ENCODE data around the gene SEMA6A.
"Not testable (repeated sequence)": the region's sequence is repeated elsewhere in the genome, so short reads cannot be mapped to it uniquely, and the experiment has no call there.

The SEMA6A gene

GRCh38 chr5:116525674-116526073 lies 48.9 kb downstream of the SEMA6A start:
- H3K27me3 ChIP-seq (replicated peaks; ENCODE audit: control insufficient read depth, insufficient read depth, low read length, poor library complexity, severe bottlenecking): no peaks in the 10 kb centered on the region
- DNase-seq: no peak
- H3K9me3 ChIP-seq (ENCODE audit: control insufficient read depth, low read length): no peaks in the 10 kb centered on the region
- no peak overlapping the region for H3K4me3 ChIP-seq (ENCODE audit: insufficient read depth, low read depth, low read length, poor library complexity, severe bottlenecking)
- H3K4me1 ChIP-seq (ENCODE audit: control insufficient read depth, insufficient read depth, low read length, poor library complexity, severe bottlenecking): no peaks in the 10 kb centered on the region
- H3K27ac ChIP-seq (ENCODE audit: insufficient read depth, low read length, poor library complexity, severe bottlenecking): no peak overlapping the region
- H3K36me3 ChIP-seq (ENCODE audit: control insufficient read depth, insufficient read depth, low read length): no peaks in the 10 kb centered on the region

DNA sequence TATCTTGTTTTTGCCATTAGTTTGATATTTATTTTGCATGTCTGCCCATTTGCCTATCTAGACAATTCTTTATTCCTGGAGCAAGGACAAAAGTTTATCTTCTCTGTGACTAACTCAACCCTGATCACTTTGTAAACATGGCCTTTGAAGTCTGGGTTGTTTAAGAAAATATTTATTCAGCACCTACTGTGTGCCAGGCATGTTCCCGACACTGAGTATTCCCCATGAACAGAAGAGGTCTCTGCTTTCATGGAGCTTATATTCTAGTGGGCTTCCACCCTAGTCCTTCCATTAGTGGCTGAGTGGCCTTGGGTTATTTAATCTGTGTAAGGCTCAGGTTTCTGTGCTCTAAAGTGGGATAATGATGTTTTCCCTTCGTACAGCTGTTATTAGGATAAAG lies 49.7 kb downstream of the SEMA6A start:
- H3K9me3 ChIP-seq (ENCODE audit: control insufficient read depth, low read length): no peaks in the 10 kb centered on the region
- H3K4me3 ChIP-seq (ENCODE audit: insufficient read depth, low read depth, low read length, poor library complexity, severe bottlenecking): no peak overlapping the region
- H3K4me1 ChIP-seq (ENCODE audit: control insufficient read depth, insufficient read depth, low read length, poor library complexity, severe bottlenecking): no peaks in the 10 kb centered on the region
- H3K27me3 ChIP-seq (replicated peaks; ENCODE audit: control insufficient read depth, insufficient read depth, low read length, poor library complexity, severe bottlenecking): no peaks in the 10 kb centered on the region
- no peaks in the 10 kb centered on the region for H3K36me3 ChIP-seq (ENCODE audit: control insufficient read depth, insufficient read depth, low read length)
- H3K27ac ChIP-seq (ENCODE audit: insufficient read depth, low read length, poor library complexity, severe bottlenecking): no peak overlapping the region
- no peak for DNase-seq

DNA sequence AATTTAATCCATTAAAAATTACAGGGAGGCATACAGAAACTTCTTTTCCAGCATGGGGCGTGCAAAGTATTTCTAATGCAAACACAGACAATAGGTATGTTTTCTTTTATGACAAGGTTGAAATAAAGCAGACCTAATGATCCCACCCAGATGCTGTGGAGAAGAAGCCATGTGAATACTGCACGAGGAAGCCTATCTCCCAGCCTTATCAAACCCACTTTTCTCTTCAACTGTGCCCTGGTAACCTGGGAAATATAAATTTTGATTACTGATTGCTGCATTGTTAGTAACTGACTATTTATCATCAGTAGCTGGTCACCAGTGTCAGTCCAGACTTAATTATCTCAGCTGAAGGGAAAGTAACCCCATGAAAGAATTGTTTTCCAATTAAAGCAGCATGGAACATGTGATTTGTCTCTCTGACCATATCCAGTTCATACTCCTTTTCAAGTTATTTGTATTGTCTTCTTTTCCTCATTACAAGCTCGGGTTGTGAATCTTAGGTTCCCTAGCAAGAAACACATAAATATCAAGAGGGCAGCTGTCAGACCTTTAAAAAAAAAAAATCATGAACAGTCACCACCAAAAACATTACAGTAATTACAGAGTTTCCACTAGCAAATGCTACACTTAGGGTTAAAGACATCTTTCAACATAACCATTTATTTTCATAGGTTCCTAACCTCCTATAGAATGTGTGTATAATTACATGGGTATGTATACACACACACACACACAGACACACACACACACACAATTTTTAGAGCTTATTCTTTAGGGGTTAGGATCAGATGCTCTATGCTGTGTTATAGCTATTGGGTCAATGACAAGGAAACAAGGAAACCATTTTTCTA lies 50.3 kb downstream of the SEMA6A start:
- Histone ChIP-seq H3K4me1 (ENCODE audit: control insufficient read depth, insufficient read depth, low read length, poor library complexity, severe bottlenecking) (no peaks in the 10 kb centered on the region), H3K36me3 (ENCODE audit: control insufficient read depth, insufficient read depth, low read length) (no peaks in the 10 kb centered on the region), H3K9me3 (ENCODE audit: control insufficient read depth, low read length) (no peaks in the 10 kb centered on the region), H3K27ac (ENCODE audit: insufficient read depth, low read length, poor library complexity, severe bottlenecking) (no peak overlapping the region), H3K27me3 (replicated peaks; ENCODE audit: control insufficient read depth, insufficient read depth, low read length, poor library complexity, severe bottlenecking) (no peaks in the 10 kb centered on the region), H3K4me3 (ENCODE audit: insufficient read depth, low read depth, low read length, poor library complexity, severe bottlenecking) (no peak overlapping the region)
- no peak for DNase-seq

- not testable (repeated sequence) for H3K4me1 ChIP-seq (ENCODE audit: control insufficient read depth, insufficient read depth, low read length, poor library complexity, severe bottlenecking); DNase-seq; H3K36me3 ChIP-seq (ENCODE audit: control insufficient read depth, insufficient read depth, low read length); H3K27ac ChIP-seq (ENCODE audit: insufficient read depth, low read length, poor library complexity, severe bottlenecking); H3K27me3 ChIP-seq (replicated peaks; ENCODE audit: control insufficient read depth, insufficient read depth, low read length, poor library complexity, severe bottlenecking); H3K4me3 ChIP-seq (ENCODE audit: insufficient read depth, low read depth, low read length, poor library complexity, severe bottlenecking); H3K9me3 ChIP-seq (ENCODE audit: control insufficient read depth, low read length)
These were observed 51.4 kb downstream of the SEMA6A start for GRCh38 chr5:116523182-116523581.

GRCh38 chr5:116522356-116523136 lies 52.1 kb downstream of the SEMA6A start:
- H3K36me3 ChIP-seq (ENCODE audit: control insufficient read depth, insufficient read depth, low read length): no peaks in the 10 kb centered on the region
- H3K27me3 ChIP-seq (replicated peaks; ENCODE audit: control insufficient read depth, insufficient read depth, low read length, poor library complexity, severe bottlenecking): no peaks in the 10 kb centered on the region
- no peaks in the 10 kb centered on the region for H3K4me1 ChIP-seq (ENCODE audit: control insufficient read depth, insufficient read depth, low read length, poor library complexity, severe bottlenecking)
- no peak overlapping the region for H3K27ac ChIP-seq (ENCODE audit: insufficient read depth, low read length, poor library complexity, severe bottlenecking)
- no peak for DNase-seq
- no peaks in the 10 kb centered on the region for H3K9me3 ChIP-seq (ENCODE audit: control insufficient read depth, low read length)
- H3K4me3 ChIP-seq (ENCODE audit: insufficient read depth, low read depth, low read length, poor library complexity, severe bottlenecking): no peak overlapping the region

DNA sequence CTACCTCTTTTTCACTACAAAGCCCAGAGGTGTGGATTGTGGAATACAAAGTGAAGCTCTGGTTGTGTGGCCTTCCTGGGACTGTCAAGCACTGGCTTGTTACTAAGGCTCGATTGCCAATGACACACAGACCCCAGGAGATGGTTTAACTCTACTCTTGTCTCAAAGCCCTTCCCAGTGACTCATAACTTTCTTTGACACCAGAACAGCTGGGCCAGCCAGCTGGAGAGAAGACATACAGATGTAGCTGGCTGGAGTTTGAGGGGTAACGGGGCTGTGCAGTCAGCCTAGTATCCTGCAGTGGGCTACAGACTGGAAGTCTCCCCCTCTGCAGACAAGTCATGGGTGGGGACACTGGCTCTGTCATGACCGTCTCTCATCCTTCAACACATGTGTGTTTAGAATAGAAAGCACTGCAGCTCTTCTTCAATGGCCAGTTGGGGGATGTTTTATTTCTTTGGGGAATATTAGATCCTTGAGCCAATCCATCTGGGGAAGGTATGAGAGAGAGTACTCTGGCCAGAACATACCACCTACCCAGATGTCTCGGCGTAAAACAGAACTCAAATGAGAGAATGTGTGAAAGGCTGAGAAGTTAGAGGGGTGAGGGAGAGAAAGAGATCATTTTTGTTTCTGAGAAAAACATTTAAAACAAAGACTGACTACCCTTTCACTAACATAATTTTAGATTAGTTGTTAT lies 53.3 kb downstream of the SEMA6A start:
- no peak for DNase-seq
- Histone ChIP-seq H3K4me3 (ENCODE audit: insufficient read depth, low read depth, low read length, poor library complexity, severe bottlenecking) (no peak overlapping the region), H3K4me1 (ENCODE audit: control insufficient read depth, insufficient read depth, low read length, poor library complexity, severe bottlenecking) (no peaks in the 10 kb centered on the region), H3K36me3 (ENCODE audit: control insufficient read depth, insufficient read depth, low read length) (no peaks in the 10 kb centered on the region), H3K9me3 (ENCODE audit: control insufficient read depth, low read length) (no peaks in the 10 kb centered on the region), H3K27ac (ENCODE audit: insufficient read depth, low read length, poor library complexity, severe bottlenecking) (no peak overlapping the region), H3K27me3 (replicated peaks; ENCODE audit: control insufficient read depth, insufficient read depth, low read length, poor library complexity, severe bottlenecking) (no peaks in the 10 kb centered on the region)

GRCh38 chr5:116520771-116521170 lies 53.9 kb downstream of the SEMA6A start:
- Histone ChIP-seq H3K4me1 (ENCODE audit: control insufficient read depth, insufficient read depth, low read length, poor library complexity, severe bottlenecking) (no peaks in the 10 kb centered on the region), H3K36me3 (ENCODE audit: control insufficient read depth, insufficient read depth, low read length) (no peaks in the 10 kb centered on the region), H3K27ac (ENCODE audit: insufficient read depth, low read length, poor library complexity, severe bottlenecking) (no peak overlapping the region), H3K4me3 (ENCODE audit: insufficient read depth, low read depth, low read length, poor library complexity, severe bottlenecking) (no peak overlapping the region), H3K9me3 (ENCODE audit: control insufficient read depth, low read length) (no peaks in the 10 kb centered on the region), H3K27me3 (replicated peaks; ENCODE audit: control insufficient read depth, insufficient read depth, low read length, poor library complexity, severe bottlenecking) (no peaks in the 10 kb centered on the region)
- no peak for DNase-seq

GRCh38 chr5:116518423-116518822 lies 56.2 kb downstream of the SEMA6A start:
- H3K36me3 ChIP-seq (ENCODE audit: control insufficient read depth, insufficient read depth, low read length): no peaks in the 10 kb centered on the region
- no peaks in the 10 kb centered on the region for H3K9me3 ChIP-seq (ENCODE audit: control insufficient read depth, low read length)

GRCh38 chr5:116517488-116517887 lies 57.1 kb downstream of the SEMA6A start:
- Histone ChIP-seq H3K4me1 (ENCODE audit: control insufficient read depth, insufficient read depth, low read length, poor library complexity, severe bottlenecking) (no peaks in the 10 kb centered on the region), H3K27ac (ENCODE audit: insufficient read depth, low read length, poor library complexity, severe bottlenecking) (no peak overlapping the region), H3K27me3 (replicated peaks; ENCODE audit: control insufficient read depth, insufficient read depth, low read length, poor library complexity, severe bottlenecking) (no peaks in the 10 kb centered on the region), H3K36me3 (ENCODE audit: control insufficient read depth, insufficient read depth, low read length) (no peaks in the 10 kb centered on the region), H3K4me3 (ENCODE audit: insufficient read depth, low read depth, low read length, poor library complexity, severe bottlenecking) (no peak overlapping the region), H3K9me3 (ENCODE audit: control insufficient read depth, low read length) (no peaks in the 10 kb centered on the region)
- DNase-seq: no peak

More at GRCh38 chr5:116518423-116518822, 56.2 kb downstream of the SEMA6A start:
- Histone ChIP-seq H3K27ac (ENCODE audit: insufficient read depth, low read length, poor library complexity, severe bottlenecking) (no peak overlapping the region), H3K4me3 (ENCODE audit: insufficient read depth, low read depth, low read length, poor library complexity, severe bottlenecking) (no peak overlapping the region), H3K4me1 (ENCODE audit: control insufficient read depth, insufficient read depth, low read length, poor library complexity, severe bottlenecking) (no peaks in the 10 kb centered on the region), H3K27me3 (replicated peaks; ENCODE audit: control insufficient read depth, insufficient read depth, low read length, poor library complexity, severe bottlenecking) (no peaks in the 10 kb centered on the region)
- no peak for DNase-seq

GRCh38 chr5:116516021-116516420 lies 58.6 kb downstream of the SEMA6A start:
- DNase-seq: no peak
- H3K36me3 ChIP-seq (ENCODE audit: control insufficient read depth, insufficient read depth, low read length): no peaks in the 10 kb centered on the region
- H3K27ac ChIP-seq (ENCODE audit: insufficient read depth, low read length, poor library complexity, severe bottlenecking): no peak overlapping the region
- H3K27me3 ChIP-seq (replicated peaks; ENCODE audit: control insufficient read depth, insufficient read depth, low read length, poor library complexity, severe bottlenecking): no peaks in the 10 kb centered on the region
- H3K4me1 ChIP-seq (ENCODE audit: control insufficient read depth, insufficient read depth, low read length, poor library complexity, severe bottlenecking): no peaks in the 10 kb centered on the region
- no peak overlapping the region for H3K4me3 ChIP-seq (ENCODE audit: insufficient read depth, low read depth, low read length, poor library complexity, severe bottlenecking)
- H3K9me3 ChIP-seq (ENCODE audit: control insufficient read depth, low read length): no peaks in the 10 kb centered on the region

Measured in effector memory CD4-positive, alpha-beta T cell (primary cell).